Gastrocnemius medialis (tissue), 4 donors: ENCODE results near the gene JAG2. TPM values are rescaled to one million over a fixed set of nuclear protein-coding genes. Genes with fewer than 3 reads are reported as not detected.

ENCODE experiments used
- ATAC-seq, 2 donors: fragments of 150-250 bp; one replicate each; pipeline ENCODE4 v1.9.1; 2016
- DNase-seq, 2 donors: peaks; one replicate each; pipeline ENCODE4 v3.0.0-alpha.2; 2019
- H3K27ac ChIP-seq, 4 donors: fragments of 200-600 bp; sonication (generic); 1 replicate in 1 of 4; 2 replicates in 3 of 4; pipeline ENCODE4 v1.5.1; 2016 to 2018; ENCODE audit warnings: mild to moderate bottlenecking in 2 of 4, moderate library complexity in 1 of 4
- H3K27me3 ChIP-seq, 3 donors: fragments of 200-600 bp; sonication (generic) in 2 of 3; 1 replicate in 1 of 3; 2 replicates in 2 of 3; pipeline versions ENCODE4 v1.5.1 to v1.6.0; 2016 to 2019; ENCODE audit warnings: mild to moderate bottlenecking in 1 of 3, moderate library complexity in 1 of 3
- H3K36me3 ChIP-seq, 2 donors: fragments of 200-600 bp; sonication (generic) in 1 of 2; one replicate each; pipeline ENCODE4 v1.5.1; 2017 to 2018
- H3K4me1 ChIP-seq, 2 donors: fragments of 200-600 bp; sonication (generic) in 1 of 2; one replicate each; pipeline ENCODE4 v1.5.1; 2016 to 2017; ENCODE audit warnings: mild to moderate bottlenecking in 2 of 2
- H3K4me3 ChIP-seq, 4 donors: fragments of 200-600 bp; sonication (generic) in 3 of 4; 1 replicate in 1 of 4; 2 replicates in 3 of 4; pipeline ENCODE4 v1.5.1; 2016 to 2019; ENCODE audit warnings: mild to moderate bottlenecking in 2 of 4
- H3K9me3 ChIP-seq, 3 donors: fragments of 200-600 bp; sonication (generic) in 2 of 3; 1 replicate in 1 of 3; 2 replicates in 2 of 3; pipeline ENCODE4 v1.5.1; 2016 to 2019
- POLR2A ChIP-seq, 2 donors: fragments of 450-650 bp; IDR thresholded peaks; one replicate each; pipeline ENCODE4 v1.6.1; 2017; ENCODE audit warnings: antibody characterized with exemption in 2 of 2, mild to moderate bottlenecking in 2 of 2, moderate library complexity in 2 of 2
- in situ Hi-C, 4 donors: fragments of 200-750 bp; cut with MboI; loops; one replicate each; pipeline versions ENCODE4 v1.15.0 to v1.8.0; 2017; ENCODE audit warnings: low sequenced_read_pairs in 4 of 4
- intact Hi-C: fragments of 100-400 bp; cut with DNase I; formaldehyde crosslinking; loops from one replicate; pipeline ENCODE4 v1.15.1; 2023; ENCODE audit warnings: low total_unique reads
- total RNA-seq, 4 donors: library from RNA; depleted of rRNA; stranded (reverse); fragments of >200 nt; gene quantifications; one replicate each; pipeline versions ENCODE4 v1.1.0 to v1.2.3, GENCODE V29; 2016
- TF ChIP-seq, protein P1 (sequence below), 5 experiments: fragments of 450-650 bp in 3 of 5; fragments of 200-600 bp in 2 of 5; sonication (generic) in 2 of 5; IDR thresholded peaks in 4 of 5; conservative IDR thresholded peaks in 1 of 5; 1 replicate in 4 of 5; 2 replicates in 1 of 5; pipeline ENCODE4 v1.5.1; 2016 to 2019; ENCODE audit warnings: antibody characterized with exemption in 5 of 5, mild to moderate bottlenecking in 3 of 5, moderate library complexity in 3 of 5

JAG2 gene
- total RNA-seq, 4 donors from 2014 or later: 8.0 to 17.9 (median 15.7) TPM

DNA sequence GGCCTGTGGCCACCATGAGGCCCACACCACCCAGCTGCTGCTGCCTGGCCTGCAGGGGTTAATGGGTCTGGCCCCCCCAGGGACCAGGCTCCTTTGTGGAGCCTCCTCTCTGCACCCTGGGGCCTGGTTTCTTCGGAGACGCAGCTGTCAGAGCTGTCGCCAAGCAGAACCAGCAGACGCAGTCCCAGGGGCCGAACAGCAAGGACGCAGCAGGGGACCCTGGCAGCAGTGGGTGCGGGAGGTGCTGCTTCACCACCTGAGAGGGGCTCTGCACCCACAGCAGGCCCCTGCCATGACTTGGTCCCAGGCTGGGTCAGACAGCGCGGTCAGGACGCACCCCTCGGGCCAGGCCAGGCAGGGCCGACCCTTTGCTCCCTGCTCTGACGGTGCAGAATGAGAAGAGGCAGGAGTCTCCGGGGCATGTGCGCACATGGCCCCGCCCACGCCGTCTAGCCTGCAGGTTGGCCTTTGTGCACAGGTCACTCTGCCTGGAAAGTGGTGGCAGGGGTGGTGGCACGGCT lies 30.5 kb downstream of the JAG2 start:
- ATAC-seq: no peak
- Histone ChIP-seq H3K4me3 (no peak overlapping the region), H3K9me3 (peaks cover 0 to 5% (median 0%) of the 10 kb centered on the region in 3 donors), H3K36me3 (peaks cover 0 to 30% of the 10 kb centered on the region in 2 donors), H3K27ac (no peak overlapping the region), H3K27me3 (no peaks in the 10 kb centered on the region), H3K4me1 (no peaks in the 10 kb centered on the region)
- TF ChIP-seq, protein P1, sequence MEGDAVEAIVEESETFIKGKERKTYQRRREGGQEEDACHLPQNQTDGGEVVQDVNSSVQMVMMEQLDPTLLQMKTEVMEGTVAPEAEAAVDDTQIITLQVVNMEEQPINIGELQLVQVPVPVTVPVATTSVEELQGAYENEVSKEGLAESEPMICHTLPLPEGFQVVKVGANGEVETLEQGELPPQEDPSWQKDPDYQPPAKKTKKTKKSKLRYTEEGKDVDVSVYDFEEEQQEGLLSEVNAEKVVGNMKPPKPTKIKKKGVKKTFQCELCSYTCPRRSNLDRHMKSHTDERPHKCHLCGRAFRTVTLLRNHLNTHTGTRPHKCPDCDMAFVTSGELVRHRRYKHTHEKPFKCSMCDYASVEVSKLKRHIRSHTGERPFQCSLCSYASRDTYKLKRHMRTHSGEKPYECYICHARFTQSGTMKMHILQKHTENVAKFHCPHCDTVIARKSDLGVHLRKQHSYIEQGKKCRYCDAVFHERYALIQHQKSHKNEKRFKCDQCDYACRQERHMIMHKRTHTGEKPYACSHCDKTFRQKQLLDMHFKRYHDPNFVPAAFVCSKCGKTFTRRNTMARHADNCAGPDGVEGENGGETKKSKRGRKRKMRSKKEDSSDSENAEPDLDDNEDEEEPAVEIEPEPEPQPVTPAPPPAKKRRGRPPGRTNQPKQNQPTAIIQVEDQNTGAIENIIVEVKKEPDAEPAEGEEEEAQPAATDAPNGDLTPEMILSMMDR (IDR thresholded peaks at IDR 0.05 in 4 of 5, conservative IDR thresholded peaks at IDR 0.05 in 1 of 5): no peak
- TF ChIP-seq POLR2A (IDR thresholded peaks at IDR 0.05): no peak
- in situ Hi-C loops (no loop called here), intact Hi-C loops (no loop called here)
- DNase-seq: no peak

DNA sequence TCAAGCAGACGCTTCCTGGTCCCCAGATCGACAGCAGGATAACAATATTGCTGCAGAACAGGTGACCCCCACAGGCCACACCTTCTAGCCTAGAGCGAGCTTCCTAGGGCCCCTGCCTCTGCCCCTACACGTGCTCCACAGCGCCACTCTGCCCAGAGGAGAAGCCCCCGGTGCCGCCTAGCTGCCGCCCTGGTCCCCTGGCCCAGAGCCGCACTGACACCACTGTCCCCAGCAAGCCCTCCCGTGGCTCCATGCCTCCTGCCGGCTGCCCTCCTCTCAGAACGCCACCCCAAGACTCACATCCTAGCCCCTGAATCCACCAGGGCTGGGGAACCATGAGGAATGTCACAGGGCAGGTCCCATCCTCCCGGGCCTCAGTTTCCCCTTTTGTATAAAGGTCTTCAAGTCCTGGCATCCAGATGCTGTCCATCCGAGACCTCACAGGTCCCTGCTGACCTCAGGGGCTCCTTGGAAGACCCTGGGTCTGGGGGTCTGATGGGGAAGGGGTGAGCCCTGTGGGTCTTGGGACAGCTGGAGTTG lies 31.0 kb downstream of the JAG2 start:
- ATAC-seq: no peak
- Histone ChIP-seq H3K4me1 (no peaks in the 10 kb centered on the region), H3K27me3 (no peaks in the 10 kb centered on the region), H3K9me3 (peaks cover 0 to 5% (median 0%) of the 10 kb centered on the region in 3 donors), H3K27ac (no peak overlapping the region), H3K36me3 (peaks cover 0 to 26% of the 10 kb centered on the region in 2 donors), H3K4me3 (no peak overlapping the region)
- in situ Hi-C loops (no loop called here), intact Hi-C loops (no loop called here)
- TF ChIP-seq, protein P1 (IDR thresholded peaks at IDR 0.05 in 4 of 5, conservative IDR thresholded peaks at IDR 0.05 in 1 of 5): no peak
- no peak for TF ChIP-seq POLR2A (IDR thresholded peaks at IDR 0.05)
- no peak for DNase-seq

DNA sequence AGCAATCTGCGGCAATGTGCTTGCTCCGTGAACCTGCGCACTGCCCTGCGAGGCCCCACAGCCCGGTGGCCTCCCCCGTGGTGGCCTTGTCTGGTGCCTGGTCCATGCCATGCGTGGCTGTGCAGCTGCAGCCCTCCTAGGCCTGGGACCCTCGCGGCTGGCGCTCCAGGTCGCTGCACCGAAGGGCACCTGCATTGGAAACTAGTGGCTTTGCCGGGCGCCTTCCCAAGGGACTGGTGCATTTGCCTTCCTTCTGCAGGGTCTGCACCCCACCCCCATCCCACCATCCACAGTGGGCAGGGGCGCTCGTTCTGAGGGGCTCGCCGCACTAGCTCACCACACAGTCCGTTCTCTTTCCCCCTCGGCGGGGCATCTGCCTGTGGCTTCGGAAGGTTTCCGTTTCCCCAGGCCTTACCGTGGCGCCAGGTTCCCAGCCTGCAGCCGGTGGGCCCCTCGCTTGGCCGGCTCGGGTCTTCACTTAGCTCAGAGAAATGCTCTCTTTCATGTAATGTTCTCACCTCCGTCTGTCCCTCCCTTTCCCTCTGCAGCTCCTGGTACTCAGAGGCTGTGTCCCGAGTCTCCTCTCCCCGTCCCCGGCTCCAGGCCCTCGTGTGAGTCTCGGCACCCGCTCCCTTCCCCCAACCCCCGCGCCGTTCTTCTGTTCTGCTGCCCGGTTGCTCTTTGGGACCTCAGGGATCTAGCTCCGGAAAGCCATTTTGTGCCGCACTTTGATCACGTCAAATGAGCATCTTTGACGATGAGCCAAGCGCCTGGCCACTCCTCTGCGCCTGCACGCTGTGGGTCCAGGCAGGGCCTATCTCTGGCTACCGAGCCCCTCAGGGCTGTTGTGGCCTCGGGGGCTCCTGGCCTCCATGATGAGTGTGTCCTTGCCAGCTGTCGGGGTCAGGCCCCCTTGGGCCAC lies 31.9 kb downstream of the JAG2 start:
- ATAC-seq: no peak
- in situ Hi-C loops (no loop called here), intact Hi-C loops (no loop called here)
- no peaks in the 10 kb centered on the region for H3K27me3 ChIP-seq
- no peaks in the 10 kb centered on the region for H3K4me1 ChIP-seq
- H3K9me3 ChIP-seq: peaks cover 0 to 9% (median 0%) of the 10 kb centered on the region in 3 donors
- no peak overlapping the region for H3K4me3 ChIP-seq
- H3K27ac ChIP-seq: no peak overlapping the region
- peaks cover 0 to 17% of the 10 kb centered on the region in 2 donors for H3K36me3 ChIP-seq
- DNase-seq: no peak
- TF ChIP-seq, protein P1 (IDR thresholded peaks at IDR 0.05 in 4 of 5, conservative IDR thresholded peaks at IDR 0.05 in 1 of 5): no peak
- TF ChIP-seq POLR2A (IDR thresholded peaks at IDR 0.05): no peak

DNA sequence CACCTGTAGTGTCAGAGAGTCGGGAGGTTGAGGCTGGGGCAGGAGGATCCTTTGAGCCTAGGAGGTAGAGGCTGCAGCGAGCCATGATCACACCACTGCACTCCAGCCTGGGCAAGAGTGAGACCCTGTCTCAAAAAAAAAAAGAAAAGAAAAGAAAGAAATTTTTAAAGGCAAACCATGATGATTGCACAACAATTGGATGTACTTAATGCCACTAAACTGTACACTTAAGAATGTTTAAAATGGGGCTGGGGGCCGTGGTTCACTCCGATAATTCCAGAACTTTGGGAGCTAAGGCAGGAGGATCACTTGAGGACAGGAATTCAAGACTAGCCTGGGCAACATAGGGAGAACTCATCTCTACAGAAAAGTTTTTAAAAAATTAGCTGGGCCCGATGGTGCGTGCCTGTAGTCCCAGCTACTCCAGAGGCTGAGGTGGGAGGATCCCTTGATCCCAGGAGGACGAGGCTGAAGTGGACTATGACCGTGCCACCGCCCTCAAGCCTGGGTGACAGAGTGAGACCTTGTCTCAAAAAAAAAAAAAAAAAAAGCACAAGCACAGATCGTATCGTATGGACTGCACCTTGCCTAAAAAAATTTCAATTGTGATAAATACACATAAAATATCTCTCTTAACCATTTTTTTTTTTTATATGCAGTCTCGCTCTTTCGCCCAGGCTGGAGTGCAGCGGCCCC lies 32.7 kb downstream of the JAG2 start:
- in situ Hi-C loops: no loop called here
- TF ChIP-seq POLR2A (IDR thresholded peaks at IDR 0.05): no peak
- TF ChIP-seq, protein P1 (IDR thresholded peaks at IDR 0.05 in 4 of 5, conservative IDR thresholded peaks at IDR 0.05 in 1 of 5): no peak
- intact Hi-C loops: no loop called here
- no peak overlapping the region for H3K27ac ChIP-seq
- no peaks in the 10 kb centered on the region for H3K4me1 ChIP-seq
- peaks cover 0 to 11% of the 10 kb centered on the region in 2 donors for H3K36me3 ChIP-seq
- no peak overlapping the region for H3K4me3 ChIP-seq
- ATAC-seq: no peak
- no peaks in the 10 kb centered on the region for H3K27me3 ChIP-seq
- DNase-seq: no peak
- peaks cover 0 to 10% (median 0%) of the 10 kb centered on the region in 3 donors for H3K9me3 ChIP-seq
